Activated CD4-positive, CD25-positive, alpha-beta regulatory T cell treated with anti-CD3 and anti-CD28 coated beads, Interleukin-2, amount 50 U/mL, for 72 hours (primary cell): Measurements from ENCODE around the gene ADRA2B.

Experiments used
- DNase-seq: peaks from one replicate; pipeline ENCODE4 v3.0.0; 2021

Gene ADRA2B

GRCh38 chr2:96103187-96103601 is 13.2 kb downstream of the ADRA2B start:
- DNase-seq = peak; percentile 27

- peak; percentile 12 for DNase-seq
These were observed 13.7 kb downstream of the ADRA2B start for GRCh38 chr2:96102596-96103186.

DNA sequence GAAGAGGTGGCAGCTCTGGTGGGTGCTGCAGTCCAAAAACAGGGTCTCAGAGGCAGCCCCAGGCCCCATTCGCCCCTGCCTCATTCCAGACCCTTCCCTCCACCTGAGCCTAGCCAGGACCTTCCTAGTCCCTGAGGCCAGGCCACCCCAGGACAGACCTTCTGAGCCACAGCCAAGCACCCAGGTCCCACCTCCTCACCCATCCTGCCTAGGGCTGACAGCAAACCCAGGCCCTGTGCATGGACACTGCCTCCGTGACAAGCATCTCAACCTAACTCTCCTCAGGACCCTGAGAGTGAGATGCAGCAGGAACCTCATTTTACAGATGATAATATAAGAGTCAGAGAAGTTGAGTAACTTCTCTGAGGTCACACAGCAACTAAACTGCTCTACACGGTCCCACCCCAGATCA is 15.5 kb downstream of the ADRA2B start:
- DNase-seq = peak; percentile 27

- peak; percentile 21 for DNase-seq
These were observed 16.2 kb downstream of the ADRA2B start for GRCh38 chr2:96099861-96100798.

DNA sequence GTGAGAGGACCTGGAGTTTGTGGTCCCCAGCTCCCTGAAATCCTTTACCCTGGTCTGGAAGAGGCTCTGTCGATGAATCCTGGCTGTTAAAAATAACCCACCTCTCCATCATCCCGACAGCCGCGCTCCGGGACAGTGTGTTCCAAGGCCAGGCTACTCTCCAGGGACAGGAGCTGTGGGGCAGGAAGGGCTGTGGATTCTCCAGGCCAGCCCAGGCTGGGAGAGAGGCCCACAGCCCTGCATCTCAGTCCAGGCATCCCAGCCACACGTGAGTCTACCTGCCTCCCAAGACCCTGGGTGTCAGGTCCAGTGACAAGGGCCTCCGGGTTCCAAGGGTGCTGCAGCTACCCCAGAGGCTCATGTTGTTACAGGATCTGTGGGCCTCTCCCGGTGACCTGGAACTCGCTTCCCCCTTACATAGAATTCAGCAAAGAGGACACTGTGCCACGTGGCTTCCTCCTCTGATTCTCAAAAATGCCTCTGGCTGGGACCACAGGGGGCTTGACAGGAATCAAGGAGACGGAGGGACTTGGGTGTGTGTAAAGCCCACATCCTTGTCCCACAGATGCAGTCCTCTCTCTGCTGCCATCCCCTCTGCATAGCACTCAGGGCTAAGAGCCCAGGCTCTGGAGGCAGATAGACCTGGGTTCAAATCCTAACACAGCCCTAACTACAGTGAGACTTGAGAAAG is 17.3 kb downstream of the ADRA2B start:
- peak; percentile 19 for DNase-seq

GRCh38 chr2:96097951-96098823 is 18.2 kb downstream of the ADRA2B start:
- DNase-seq = peak; percentile 11

DNA sequence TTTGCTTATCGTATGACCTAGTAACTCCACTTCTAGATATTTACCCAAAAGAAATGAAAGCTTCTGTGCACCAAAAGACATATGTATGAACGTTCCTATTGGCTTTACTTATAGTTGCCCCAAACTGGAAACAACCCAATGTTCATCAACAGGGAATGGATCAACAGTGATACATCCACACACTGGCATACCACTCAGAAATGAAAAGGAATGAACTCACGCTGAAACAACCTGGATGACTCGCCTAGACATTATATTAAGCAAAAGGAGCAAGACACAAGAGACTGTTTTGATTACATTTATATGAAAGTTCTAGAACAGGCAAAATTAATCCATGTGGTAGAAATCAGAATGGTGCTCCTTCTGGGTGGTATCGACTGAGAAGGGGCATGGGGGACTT is 18.9 kb downstream of the ADRA2B start:
- no peak for DNase-seq

DNA sequence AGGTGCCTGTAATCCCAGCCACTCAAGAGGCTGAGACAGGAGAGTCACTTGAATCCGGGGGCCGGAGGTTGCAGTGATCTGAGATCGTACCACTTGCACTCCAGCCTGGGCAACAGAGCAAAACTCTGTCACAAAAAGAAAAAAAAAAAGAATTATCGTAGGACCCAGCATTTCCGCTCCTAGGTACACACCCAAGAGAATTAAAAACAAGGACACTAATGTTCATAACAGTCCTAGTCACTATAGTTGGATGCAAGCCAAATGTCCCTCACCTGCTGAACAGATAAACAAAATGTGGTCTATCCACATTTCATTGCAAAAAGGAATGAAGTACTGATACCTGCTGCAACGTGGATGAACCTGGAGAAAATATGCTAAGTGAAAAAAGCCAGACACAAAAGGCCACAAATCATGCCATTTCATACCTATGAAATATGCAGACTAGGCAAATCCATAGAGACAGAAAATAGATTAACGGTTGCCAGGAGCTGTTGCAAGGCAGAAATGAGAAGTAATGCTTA is 21.2 kb downstream of the ADRA2B start:
- no peak for DNase-seq

DNA sequence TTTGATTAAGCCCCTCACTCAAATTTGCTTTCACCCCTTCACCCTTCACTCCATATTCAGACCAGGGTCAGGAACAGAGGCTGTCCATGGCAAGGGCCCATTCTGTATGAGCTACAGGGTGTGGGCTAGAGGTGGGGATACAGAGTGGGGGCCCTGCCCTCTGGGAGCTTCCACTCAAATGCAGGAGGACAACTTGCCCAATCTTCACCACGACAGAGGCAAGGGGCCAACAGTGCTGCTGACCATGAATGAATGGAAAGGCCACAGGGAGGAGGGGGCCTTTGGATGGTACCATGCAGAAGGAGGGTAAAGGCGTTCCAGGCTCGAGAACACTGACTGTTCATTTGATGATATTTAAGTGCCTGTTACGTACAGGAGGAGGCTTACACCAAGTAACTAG is 22.8 kb downstream of the ADRA2B start:
- peak; percentile 1 for DNase-seq

DNA sequence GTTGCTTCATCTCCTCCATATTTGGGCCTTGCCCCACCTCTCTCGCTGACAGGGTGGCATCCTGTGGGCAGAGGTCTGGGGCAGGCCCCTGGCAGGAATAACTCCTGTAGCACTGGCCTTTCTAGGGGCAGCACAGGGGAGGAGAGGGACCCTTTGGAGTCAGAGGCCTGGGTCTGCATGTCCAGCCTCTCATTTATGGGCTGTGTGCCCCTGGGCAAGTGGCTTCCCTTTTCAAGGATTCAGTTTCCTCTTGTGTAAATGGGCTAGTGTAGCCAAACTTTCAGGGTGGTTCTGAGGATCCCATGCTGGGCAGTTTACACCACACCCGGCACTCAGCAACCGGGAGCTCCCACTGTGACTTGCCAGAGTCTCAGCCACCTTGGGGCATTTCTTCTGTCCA is 23.4 kb downstream of the ADRA2B start:
- DNase-seq = peak; percentile 15

GRCh38 chr2:96092573-96092877 is 23.8 kb downstream of the ADRA2B start:
- DNase-seq = no peak

GRCh38 chr2:96091711-96092572 is 24.4 kb downstream of the ADRA2B start:
- peak; percentile 21 for DNase-seq

DNA sequence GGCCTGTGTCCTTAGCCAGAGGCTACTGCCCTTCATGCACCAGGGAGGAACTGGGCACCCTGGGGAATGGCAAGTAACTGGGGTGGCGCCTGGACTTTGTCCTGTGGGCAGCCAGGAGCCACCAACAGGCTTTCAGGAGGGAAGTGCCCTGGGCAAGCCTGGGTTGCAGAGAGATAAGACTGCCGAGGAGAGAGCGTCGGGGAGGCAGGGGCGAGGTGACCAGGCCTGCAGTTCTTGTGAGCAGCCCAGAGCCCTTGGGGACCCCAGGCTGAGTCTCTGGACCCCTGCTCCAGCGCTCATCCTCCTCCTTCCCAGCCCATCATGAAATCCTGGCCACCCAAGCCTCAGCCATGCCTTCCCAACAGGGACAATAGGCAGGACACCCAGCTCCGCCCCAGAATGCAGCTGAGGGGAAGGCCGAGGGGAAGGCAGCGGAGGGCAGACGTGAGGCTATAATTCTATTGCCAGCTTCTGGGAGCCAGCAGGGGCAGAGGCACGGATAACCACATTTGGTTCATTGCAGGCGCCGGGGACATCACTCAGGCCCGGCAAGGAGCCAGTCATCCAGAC is 25.1 kb downstream of the ADRA2B start:
- DNase-seq = peak; percentile 24

- peak; percentile 16 for DNase-seq
These were observed 26.0 kb downstream of the ADRA2B start for GRCh38 chr2:96090196-96090926.

GRCh38 chr2:96089356-96090195 is 26.8 kb downstream of the ADRA2B start:
- DNase-seq = peak; percentile 14

GRCh38 chr2:96088340-96089335 is 27.7 kb downstream of the ADRA2B start:
- DNase-seq = peak; percentile 5

GRCh38 chr2:96087130-96087529 is 29.2 kb downstream of the ADRA2B start:
- DNase-seq = no peak
